Measurements from ENCODE around the gene SARS1. TPM values are rescaled to one million over a fixed set of nuclear protein-coding genes. Genes with fewer than 3 reads are reported as not detected.

The SARS1 gene
- total and polyA plus RNA-seq, 2 donors (not counting 1 experiment from before 2014, with no cell fraction given): 237 to 437 TPM

GRCh38 chr1:109184687-109185086 is 29.0 kb upstream of the SARS1 start:
- Histone ChIP-seq H3K79me2 (ENCODE audit: control insufficient read depth, insufficient read depth, low read length) (no peaks in the 10 kb centered on the region), H3K9ac (ENCODE audit: insufficient read depth, low read length) (no peak overlapping the region), H3K4me3 (replicated peaks in 1 of 4; ENCODE audit: control extremely low read depth in 1 of 4, insufficient read depth in 1 of 4, low read depth in 3 of 4, low read length in 4 of 4) (no peak overlapping the region), H4K20me1 (ENCODE audit: control insufficient read depth, extremely low read depth, insufficient read depth, low read length) (no peaks in the 10 kb centered on the region), H2AFZ (ENCODE audit: low read length) (no peak overlapping the region), H3K9me3 (ENCODE audit: control insufficient read depth, insufficient read depth, low read depth, low read length) (no peaks in the 10 kb centered on the region), H3K27ac (ENCODE audit: insufficient read depth, low read length) (no peak overlapping the region), H3K27me3 (ENCODE audit: control insufficient read depth, insufficient read depth, low read length) (no peaks in the 10 kb centered on the region), H3K36me3 (ENCODE audit: control insufficient read depth, insufficient read depth, low read length) (no peaks in the 10 kb centered on the region), H3K4me2 (ENCODE audit: extremely low read depth, insufficient read depth, low read length) (no peak overlapping the region), H3K4me1 (ENCODE audit: control insufficient read depth, extremely low read depth, insufficient read depth, low read length) (peaks cover 8% of the 10 kb centered on the region)
- DNase-seq (ENCODE audit: low read depth in 2 of 2): no peak
- TF ChIP-seq CTCF (conservative IDR thresholded peaks at IDR 0.05 in 1 of 2, IDR thresholded peaks at IDR 0.05 in 1 of 2; ENCODE audit: low read depth in 1 of 2, low read length in 2 of 2) (no peak), EZH2 (IDR thresholded peaks at IDR 0.05; ENCODE audit: low read length, missing control alignments) (no peak)

GRCh38 chr1:109185357-109185756 is 28.4 kb upstream of the SARS1 start:
- Histone ChIP-seq H3K27me3 (ENCODE audit: control insufficient read depth, insufficient read depth, low read length) (no peaks in the 10 kb centered on the region), H2AFZ (ENCODE audit: low read length) (peak overlapping the region; percentile 38), H3K4me1 (ENCODE audit: control insufficient read depth, extremely low read depth, insufficient read depth, low read length) (peaks cover 8% of the 10 kb centered on the region), H3K79me2 (ENCODE audit: control insufficient read depth, insufficient read depth, low read length) (no peaks in the 10 kb centered on the region), H3K36me3 (ENCODE audit: control insufficient read depth, insufficient read depth, low read length) (no peaks in the 10 kb centered on the region), H3K9ac (ENCODE audit: insufficient read depth, low read length) (no peak overlapping the region), H3K4me3 (replicated peaks in 1 of 4; ENCODE audit: control extremely low read depth in 1 of 4, insufficient read depth in 1 of 4, low read depth in 3 of 4, low read length in 4 of 4) (no peak overlapping the region), H4K20me1 (ENCODE audit: control insufficient read depth, extremely low read depth, insufficient read depth, low read length) (no peaks in the 10 kb centered on the region), H3K4me2 (ENCODE audit: extremely low read depth, insufficient read depth, low read length) (no peak overlapping the region), H3K9me3 (ENCODE audit: control insufficient read depth, insufficient read depth, low read depth, low read length) (no peaks in the 10 kb centered on the region), H3K27ac (ENCODE audit: insufficient read depth, low read length) (no peak overlapping the region)
- TF ChIP-seq EZH2 (IDR thresholded peaks at IDR 0.05; ENCODE audit: low read length, missing control alignments): no peak
- TF ChIP-seq CTCF (conservative IDR thresholded peaks at IDR 0.05 in 1 of 2, IDR thresholded peaks at IDR 0.05 in 1 of 2; ENCODE audit: low read depth in 1 of 2, low read length in 2 of 2): no peak
- DNase-seq (ENCODE audit: low read depth in 2 of 2): peak; percentile 26 to 31

GRCh38 chr1:109185990-109186732 is 27.6 kb upstream of the SARS1 start:
- no peaks in the 10 kb centered on the region for H3K79me2 ChIP-seq (ENCODE audit: control insufficient read depth, insufficient read depth, low read length)
- no peak overlapping the region for H3K4me2 ChIP-seq (ENCODE audit: extremely low read depth, insufficient read depth, low read length)
- H3K36me3 ChIP-seq (ENCODE audit: control insufficient read depth, insufficient read depth, low read length): no peaks in the 10 kb centered on the region
- no peak overlapping the region for H3K9ac ChIP-seq (ENCODE audit: insufficient read depth, low read length)
- no peak overlapping the region for H3K27ac ChIP-seq (ENCODE audit: insufficient read depth, low read length)
- peaks cover 8% of the 10 kb centered on the region for H3K4me1 ChIP-seq (ENCODE audit: control insufficient read depth, extremely low read depth, insufficient read depth, low read length)
- no peak overlapping the region for H3K4me3 ChIP-seq (replicated peaks in 1 of 4; ENCODE audit: control extremely low read depth in 1 of 4, insufficient read depth in 1 of 4, low read depth in 3 of 4, low read length in 4 of 4)
- DNase-seq (ENCODE audit: low read depth in 2 of 2): no peak
- no peak for TF ChIP-seq CTCF (conservative IDR thresholded peaks at IDR 0.05 in 1 of 2, IDR thresholded peaks at IDR 0.05 in 1 of 2; ENCODE audit: low read depth in 1 of 2, low read length in 2 of 2)
- no peak for TF ChIP-seq EZH2 (IDR thresholded peaks at IDR 0.05; ENCODE audit: low read length, missing control alignments)
- H2AFZ ChIP-seq (ENCODE audit: low read length): peak overlapping the region; percentile 59
- H3K27me3 ChIP-seq (ENCODE audit: control insufficient read depth, insufficient read depth, low read length): no peaks in the 10 kb centered on the region
- H3K9me3 ChIP-seq (ENCODE audit: control insufficient read depth, insufficient read depth, low read depth, low read length): no peaks in the 10 kb centered on the region
- no peaks in the 10 kb centered on the region for H4K20me1 ChIP-seq (ENCODE audit: control insufficient read depth, extremely low read depth, insufficient read depth, low read length)
